GM21390 (cell line): Measurements from ENCODE around the gene CELA2A.

ENCODE experiments used
- ATAC-seq: cut with Tn5 transposase; IDR thresholded peaks from one replicate; pipeline ENCODE4 v1.9.1; 2021; ENCODE audit not compliant: unreplicated experiment

Gene CELA2A

GRCh38 chr1:15456313-15456954 lies at the start of gene CELA2A:
CELA2A (plus strand) TSS chr1:15456732; CDS start chr1:15456754, 22 bp downstream.
- no peak for ATAC-seq

GRCh38 chr1:15407580-15407979 lies 49.0 kb upstream of the CELA2A start:
- ATAC-seq = no peak

DNA sequence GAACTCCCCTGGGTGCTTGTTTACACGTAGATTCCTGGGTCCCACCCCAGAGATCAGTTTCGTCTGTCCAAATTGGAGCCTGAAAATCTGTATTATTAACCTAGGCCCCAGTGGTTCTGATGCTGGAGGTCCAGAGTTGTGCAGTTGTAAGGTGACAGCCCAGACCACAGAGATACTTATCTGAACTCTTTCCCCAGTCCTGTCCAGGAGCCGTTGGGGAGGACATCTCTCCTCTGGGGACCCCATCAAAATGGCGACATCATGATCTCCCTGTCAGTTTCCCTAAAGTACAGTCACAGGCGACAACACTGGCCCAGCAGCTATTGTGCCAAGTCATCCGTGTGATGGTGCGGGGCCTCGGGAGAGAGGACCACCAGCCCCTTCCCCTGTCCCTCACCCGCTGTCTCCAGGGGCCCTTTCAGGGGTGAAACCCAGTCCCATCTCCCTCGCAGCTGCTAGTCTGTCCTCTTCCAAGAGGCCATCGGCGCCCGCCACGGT lies 47.6 kb upstream of the CELA2A start:
- no peak for ATAC-seq

- peak; percentile 79 for ATAC-seq
Observed at GRCh38 chr1:15409388-15410222, 46.9 kb upstream of the CELA2A start, which contains the start of gene EFHD2. EFHD2 (plus strand) TSS chr1:15409888; CDS start chr1:15409972, 84 bp downstream.

DNA sequence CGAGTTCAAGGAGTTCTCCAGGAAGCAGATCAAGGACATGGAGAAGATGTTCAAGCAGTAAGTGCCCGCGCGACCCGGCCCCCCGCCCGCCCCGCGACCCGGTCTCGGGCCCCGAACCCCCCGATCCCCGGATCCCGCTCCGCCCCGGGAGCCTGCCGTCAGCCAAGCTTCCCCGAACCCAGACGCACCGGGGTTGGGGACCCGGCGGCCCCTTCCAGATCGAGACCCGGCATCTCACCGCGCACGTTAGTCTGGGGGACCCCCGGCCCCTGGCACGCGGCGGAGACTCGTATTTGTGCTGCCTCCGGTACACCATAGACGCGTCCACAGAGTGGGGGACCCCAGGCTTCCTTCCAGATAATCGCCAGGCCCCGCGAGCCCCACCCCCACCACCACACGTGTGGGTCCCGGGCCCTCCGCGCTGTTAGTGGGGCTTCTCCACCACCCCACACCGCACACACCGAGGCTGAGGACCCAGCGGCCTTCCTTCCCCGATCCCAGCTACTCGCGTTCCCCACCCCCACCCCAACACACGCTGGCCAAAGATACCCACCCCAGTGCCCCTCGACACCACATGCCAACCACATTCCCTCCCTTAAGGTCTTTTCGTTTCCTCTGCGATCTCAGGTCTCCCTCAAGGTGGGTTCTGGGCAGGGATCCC lies 46.2 kb upstream of the CELA2A start:
- no peak for ATAC-seq

DNA sequence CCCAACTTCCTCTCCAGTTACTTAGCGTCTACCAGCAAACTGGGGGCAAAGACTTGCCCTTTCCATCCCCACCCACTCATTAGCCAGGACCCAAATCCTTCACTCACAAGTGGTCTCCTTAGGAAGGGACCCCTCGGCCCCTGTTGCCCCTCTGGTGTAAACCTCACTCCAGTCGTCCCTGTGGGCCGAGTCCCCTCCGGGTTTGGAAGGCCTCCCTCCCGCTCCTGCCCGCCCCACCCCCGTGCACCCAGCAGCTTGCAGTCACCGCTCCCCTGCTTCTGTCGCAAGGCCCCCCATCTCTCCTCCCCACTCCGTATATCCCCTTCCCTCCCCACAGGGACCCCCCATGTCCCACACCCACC lies 45.7 kb upstream of the CELA2A start:
- ATAC-seq = no peak

GRCh38 chr1:15411593-15412137 lies 44.9 kb upstream of the CELA2A start:
- peak; percentile 55 for ATAC-seq

DNA sequence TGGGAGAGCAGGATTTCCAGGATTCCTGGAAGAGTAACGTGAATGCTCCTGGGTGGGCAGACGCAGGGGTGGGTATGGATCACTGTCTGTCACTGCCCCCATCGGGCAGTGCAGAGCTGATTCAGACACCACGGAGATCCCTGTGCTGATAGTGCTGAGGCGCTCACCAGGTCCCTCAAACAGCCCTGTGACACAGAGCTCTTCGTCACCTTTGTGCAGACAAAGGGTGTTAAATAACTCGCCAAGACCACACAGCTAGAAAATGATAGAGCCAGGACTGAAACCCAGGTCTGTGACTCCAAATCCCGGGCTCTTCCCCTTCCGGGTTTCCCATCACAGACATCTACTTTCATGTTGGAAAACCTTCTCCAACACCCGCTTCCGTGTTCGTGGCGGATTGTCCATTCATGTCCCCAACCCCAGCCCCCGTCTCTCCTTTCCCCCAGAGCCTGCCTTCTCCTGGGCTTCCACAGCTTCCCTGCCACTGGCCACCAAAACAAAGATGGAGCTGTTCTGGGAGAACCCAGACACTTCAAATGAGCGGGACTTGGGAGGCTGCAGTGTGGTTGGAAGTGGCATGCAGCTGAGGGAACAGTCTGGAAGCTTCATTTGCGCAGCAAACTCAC lies 44.2 kb upstream of the CELA2A start:
- no peak for ATAC-seq

DNA sequence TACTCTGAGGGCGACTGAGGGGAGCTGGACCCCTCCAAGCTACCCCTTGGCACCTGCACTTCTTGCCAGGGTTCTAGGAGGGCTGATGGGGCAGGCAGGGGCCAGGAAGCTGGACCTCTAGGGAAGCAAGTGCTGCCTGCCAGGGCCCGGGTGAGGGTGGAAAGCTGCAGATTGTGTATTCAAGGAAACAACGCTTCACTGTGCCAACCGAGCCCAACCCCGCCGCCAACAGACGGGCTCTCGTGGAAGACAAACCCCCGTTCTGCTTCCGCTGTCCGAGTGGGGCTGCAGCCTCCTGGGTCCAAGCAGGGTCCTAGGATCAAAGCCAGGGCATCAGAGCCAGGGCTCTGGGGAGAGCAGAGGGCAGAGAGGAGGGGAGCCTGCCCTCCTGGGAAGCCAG lies 43.7 kb upstream of the CELA2A start:
- ATAC-seq = no peak

- no peak for ATAC-seq
Observed at GRCh38 chr1:15413563-15414444, 42.7 kb upstream of the CELA2A start.

DNA sequence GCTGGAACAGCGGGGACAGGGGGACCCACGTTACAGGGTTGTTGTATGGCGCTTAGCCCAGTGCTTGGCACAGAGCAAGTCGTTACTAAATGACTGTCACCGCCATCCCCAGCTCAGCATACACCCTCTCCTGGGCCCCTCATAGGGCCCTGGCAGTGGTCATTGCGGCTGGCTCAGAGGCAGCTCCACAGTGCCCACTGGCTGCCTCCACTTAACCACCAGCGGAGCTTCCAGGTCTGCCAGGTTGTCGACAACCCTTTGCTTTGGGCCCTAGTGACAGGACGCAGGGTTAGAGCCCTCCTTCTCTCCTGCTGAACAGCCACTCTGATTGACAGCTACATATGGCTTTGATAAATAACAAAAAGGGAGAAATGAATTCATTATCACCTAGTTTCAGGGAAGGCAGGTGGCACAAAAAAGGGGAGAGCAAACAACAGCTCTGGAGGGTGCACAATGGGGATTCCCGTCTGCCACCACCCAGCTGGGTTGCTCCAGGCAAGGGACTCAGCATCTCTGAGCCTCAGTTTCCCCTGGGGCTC lies 42.0 kb upstream of the CELA2A start:
- no peak for ATAC-seq

DNA sequence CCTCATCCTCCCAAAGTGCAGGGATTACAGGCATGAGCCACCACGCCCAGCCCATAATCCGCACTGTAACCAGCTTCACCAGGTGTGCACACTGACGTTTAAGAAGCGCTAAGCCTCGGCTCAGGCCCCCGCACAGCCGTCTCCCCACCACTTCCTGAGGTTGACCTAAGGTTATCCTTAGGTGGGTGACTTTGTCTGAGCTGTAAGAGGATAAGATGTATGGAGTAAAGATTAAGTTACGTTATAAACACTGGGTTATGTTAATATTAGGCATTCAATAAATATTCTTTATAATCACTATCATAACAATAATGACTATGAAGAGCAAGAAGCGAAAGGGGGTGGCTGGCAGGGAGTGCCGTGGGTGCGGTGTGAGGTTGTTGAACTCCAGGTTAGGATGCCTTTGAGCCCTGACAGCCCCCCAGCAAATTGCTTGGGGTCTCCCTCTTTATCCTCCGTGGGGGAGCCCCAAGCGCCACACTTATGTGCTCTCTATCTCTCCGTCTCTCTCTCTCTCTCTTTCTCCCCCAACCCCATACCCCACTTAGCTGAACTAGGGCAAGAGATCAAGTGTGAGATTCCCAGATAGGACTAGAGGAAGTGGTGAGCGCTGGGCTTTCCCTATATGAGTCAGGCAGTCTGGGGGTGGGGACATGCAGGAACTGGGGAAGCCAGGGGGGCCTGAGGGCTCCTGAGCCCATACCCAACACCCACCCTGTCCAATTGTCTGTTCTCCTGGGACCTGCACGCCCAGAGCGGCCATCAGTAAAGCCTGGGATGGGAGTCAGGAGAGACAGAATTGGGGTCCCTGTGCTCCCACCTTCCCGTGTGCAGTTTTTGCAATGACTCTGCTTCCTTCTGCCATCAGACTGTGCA lies 39.2 kb upstream of the CELA2A start:
- ATAC-seq = peak; percentile 59

DNA sequence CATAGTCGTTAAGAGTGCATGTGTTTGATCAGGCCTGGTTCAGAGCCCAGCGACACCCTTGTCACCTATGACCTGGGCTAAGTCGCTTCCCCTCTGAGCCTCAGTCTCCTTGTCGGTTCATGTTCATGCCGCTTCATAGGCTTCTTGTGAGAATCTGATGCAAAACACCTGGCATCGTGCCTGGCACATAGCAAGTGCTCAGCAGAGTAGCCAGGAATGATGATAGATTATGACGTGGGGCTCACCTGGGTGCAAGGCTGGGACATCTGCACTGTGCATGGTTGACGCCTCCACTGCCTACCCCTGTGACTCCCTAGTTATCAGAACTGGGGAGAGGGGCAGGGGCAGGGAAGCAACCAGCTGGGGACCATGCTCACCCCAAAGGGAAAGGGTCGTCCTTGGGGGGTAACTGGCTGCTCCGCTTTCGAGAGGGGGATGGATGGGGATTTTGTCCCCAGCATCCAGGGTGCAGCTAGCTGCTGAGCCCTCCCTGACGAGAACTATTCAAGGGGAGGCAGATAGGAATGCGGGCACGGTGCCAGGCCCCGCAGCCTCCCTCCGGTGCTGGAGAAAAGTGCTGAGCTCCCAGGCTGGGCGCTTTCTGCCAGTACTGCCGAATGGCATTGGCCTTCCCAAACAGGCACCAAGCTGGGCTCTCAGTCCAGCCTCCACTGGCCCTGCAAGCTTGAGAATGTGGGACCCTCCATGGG lies 37.6 kb upstream of the CELA2A start:
- ATAC-seq = no peak

DNA sequence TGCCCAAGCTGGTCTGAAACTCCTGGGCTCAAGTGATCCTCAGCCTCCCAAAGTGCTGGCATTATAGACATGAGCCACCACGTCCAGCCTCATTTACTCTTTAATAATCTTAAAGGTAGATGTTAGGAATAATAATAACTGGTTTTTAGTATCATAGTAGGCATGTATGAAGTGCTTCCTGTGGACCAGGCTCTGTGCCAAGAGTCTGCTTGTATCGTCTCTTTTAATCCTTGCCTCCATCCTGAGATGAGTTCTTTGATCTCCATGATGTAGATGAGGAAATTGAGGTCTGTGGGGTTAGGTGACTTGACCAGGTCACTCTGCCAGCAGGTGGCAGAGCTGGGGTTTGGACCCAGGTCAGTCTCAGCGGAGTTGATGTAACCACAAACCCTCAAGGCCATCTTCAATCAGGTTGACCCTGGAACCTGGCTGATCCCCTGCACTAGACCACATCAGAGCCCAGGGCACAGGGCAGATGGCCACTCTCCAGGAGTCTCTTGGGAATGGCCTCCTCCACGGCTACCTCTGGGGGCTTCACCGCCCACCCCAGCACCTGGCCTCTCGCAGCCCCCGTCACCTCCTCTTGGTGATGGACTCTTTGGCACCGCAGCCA lies 35.6 kb upstream of the CELA2A start:
- no peak for ATAC-seq

DNA sequence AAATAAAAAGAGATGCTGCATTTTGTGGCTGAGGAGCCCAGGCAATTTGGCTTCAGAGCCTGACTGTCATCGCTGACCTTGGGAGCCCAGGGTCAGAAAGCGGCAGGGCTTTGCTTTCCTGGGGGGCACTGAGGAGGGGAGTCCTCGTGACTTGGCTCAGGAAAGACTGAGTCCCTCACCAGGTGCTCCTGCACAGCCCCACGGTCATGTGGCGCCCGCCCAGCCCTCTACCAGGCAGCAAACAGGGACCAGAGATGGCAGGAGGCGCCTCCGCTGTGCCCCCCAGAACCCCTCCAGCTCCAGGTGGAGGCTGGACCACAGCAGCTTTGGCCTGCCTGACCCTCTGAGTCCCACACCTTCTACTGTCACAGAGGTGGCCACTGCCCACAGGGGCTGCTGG lies 33.7 kb upstream of the CELA2A start:
- ATAC-seq = no peak

DNA sequence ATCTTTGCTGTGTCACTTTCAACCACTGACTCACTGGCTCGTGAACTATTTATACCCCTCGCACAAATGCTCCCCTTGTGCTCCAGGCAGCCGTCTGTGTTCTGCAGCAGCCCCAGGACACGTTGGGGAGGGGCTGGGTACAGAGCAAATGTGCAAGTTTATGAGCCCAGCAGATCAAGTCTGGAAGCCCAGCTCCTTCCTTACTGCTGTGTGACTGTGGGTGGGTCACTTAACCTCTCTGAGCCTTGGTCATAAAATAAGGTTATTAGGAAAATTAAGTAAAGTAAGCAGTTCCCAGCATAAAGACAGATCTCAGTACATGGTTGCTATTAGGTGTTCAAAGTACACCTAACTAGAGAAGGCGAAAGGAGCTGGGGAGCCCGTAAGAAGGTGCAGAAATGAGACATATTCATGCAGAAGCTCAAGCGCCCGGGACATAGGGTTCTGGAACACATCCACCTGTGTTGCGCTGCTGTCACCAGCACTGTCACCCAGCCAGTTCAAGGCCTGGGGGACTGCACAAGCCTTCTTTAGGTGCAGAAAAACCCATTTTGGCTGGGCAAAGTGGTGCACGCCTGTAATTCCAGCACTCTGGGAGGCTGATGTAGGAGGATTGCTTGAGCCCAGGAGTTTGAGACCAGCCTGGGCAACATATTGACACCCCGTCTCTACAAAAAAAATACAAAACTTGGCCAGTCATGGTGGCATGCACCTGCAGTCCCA lies 33.0 kb upstream of the CELA2A start:
- ATAC-seq = no peak

DNA sequence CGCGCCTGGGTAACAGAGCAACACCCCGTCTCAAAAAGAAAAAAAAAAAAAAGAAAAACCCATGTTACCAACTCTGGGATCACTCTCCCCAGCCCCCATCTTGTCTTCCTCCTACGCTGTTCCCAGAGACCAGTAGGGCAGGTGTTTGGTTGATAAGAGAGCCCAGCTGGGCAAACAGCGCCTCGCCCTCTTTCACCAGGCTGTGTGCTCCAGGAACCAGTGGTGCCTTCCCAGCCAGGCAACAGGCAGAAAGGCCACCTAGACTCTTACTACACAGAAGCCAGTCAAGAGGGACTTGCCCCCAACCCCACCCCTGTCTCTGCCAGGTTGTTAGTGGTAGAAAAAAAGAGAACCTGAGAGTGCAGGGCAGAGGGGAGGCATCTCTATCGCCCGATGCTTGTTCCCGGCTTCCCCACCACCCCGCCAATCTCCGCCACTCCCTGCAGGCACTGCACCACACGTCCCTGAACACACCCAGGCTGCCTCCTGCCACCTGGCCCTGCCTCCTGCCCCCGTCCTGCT lies 32.3 kb upstream of the CELA2A start:
- ATAC-seq = no peak
